Gastrocnemius medialis (tissue), 4 donors: ENCODE measurements around the gene CLSTN3.

Source experiments
- CTCF ChIP-seq, 5 experiments: fragments of 450-650 bp in 3 of 5; fragments of 200-600 bp in 2 of 5; sonication (generic) in 2 of 5; IDR thresholded peaks in 4 of 5; conservative IDR thresholded peaks in 1 of 5; 1 replicate in 4 of 5; 2 replicates in 1 of 5; pipeline ENCODE4 v1.5.1; 2016 to 2019; ENCODE audit warnings: antibody characterized with exemption in 5 of 5, mild to moderate bottlenecking in 3 of 5, moderate library complexity in 3 of 5
- POLR2A ChIP-seq, 2 donors: fragments of 450-650 bp; IDR thresholded peaks; one replicate each; pipeline ENCODE4 v1.6.1; 2017; ENCODE audit warnings: antibody characterized with exemption in 2 of 2, mild to moderate bottlenecking in 2 of 2, moderate library complexity in 2 of 2

DNA sequence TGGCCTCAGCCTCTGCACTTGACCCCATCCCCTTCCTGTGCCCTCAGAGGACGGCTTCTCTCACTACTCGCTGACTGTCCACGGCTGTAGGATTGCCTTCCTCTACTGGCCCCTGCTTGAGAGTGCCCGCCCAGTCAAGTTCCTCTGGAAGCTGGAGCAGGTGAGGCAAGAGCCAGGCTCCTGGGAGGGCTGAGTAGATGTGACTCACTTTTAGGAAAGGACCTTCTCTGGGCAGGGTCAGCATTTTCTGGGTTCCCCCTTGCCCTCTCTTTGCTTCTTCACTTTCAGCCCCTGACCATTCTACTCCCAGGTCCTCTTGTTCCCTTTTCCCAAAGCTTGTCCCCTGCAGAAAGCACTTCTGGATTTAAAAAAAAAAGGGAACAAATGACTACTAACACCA, 7.7 kb downstream of the CLSTN3 start:
- no peak for TF ChIP-seq CTCF (IDR thresholded peaks at IDR 0.05 in 4 of 5, conservative IDR thresholded peaks at IDR 0.05 in 1 of 5)
- no peak for TF ChIP-seq POLR2A (IDR thresholded peaks at IDR 0.05)
